ENCODE data around the gene ASIC4.

The ASIC4 gene

GRCh38 chr2:219553168-219553417, 38.8 kb downstream of the ASIC4 start:
- no peak for DNase-seq (ENCODE audit: low spot score)

GRCh38 chr2:219553463-219553963, 39.2 kb downstream of the ASIC4 start:
- no peak for DNase-seq (ENCODE audit: low spot score)

DNA sequence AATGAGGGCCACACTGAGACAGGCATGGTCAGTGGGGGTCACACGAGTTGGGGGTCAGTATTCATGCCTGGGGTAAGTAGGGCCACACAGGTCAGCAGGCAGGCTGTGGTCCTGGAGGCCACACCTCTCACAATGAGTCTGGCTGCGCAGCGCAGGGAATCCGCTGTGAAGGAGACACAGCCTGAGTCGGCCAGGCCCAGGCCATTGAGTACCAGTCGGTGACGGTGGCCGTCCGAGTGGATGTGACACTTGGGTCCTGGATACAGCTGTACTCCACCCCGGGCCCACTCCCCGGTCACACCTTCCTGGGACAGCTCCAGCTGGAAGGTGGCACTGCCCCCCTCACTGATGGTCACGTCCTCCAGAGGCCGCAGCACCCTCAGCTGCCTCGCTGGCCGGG, 40.1 kb downstream of the ASIC4 start:
- DNase-seq (ENCODE audit: low spot score), result no peak

GRCh38 chr2:219555956-219556355, 41.7 kb downstream of the ASIC4 start:
- no peak for DNase-seq (ENCODE audit: low spot score)

DNA sequence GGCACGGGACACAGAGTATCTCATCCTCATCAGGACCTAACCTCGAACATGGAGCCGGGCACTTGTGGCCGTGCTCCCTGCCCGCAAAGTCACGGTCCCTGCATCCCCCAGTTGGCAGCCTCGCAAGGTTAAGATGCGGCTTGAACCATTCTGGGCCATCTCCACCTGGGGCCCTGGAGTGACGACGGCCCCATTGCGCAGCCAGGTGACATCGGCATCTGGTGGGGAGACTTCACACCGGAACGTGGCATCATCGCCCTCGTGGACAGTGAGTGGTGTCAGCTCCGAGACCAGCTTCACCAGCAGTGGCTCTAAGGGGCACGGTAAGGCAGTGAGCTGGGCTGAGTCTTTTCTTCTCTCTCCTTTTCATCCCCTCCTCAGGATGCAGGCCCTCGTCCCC, 42.1 kb downstream of the ASIC4 start:
- DNase-seq (ENCODE audit: low spot score), result no peak

DNA sequence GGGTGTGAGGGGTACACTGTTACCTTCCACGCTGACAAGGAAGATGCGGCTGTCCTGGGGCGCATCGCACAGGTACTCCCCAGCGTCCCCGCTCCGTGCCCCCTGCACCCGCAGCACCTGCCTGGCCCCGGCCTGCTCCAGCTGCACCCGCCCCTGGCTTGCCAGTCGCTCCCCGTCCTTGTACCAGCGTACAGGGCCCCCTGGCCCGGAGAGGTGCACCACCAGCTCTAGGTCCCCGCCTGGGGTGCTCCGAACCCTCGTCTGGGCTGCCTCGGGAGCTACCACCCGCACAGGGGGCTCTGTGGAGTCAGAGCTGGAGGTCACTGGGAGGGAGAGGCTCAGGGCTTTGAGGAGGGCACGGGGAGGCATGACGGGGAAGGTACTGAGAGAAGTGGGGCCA, 43.0 kb downstream of the ASIC4 start:
- DNase-seq (ENCODE audit: low spot score), result no peak

- no peak for DNase-seq (ENCODE audit: low spot score)
Observed at GRCh38 chr2:219557791-219558785, 43.8 kb downstream of the ASIC4 start.

GRCh38 chr2:219559156-219559915, 45.1 kb downstream of the ASIC4 start:
- no peak for DNase-seq (ENCODE audit: low spot score)

DNA sequence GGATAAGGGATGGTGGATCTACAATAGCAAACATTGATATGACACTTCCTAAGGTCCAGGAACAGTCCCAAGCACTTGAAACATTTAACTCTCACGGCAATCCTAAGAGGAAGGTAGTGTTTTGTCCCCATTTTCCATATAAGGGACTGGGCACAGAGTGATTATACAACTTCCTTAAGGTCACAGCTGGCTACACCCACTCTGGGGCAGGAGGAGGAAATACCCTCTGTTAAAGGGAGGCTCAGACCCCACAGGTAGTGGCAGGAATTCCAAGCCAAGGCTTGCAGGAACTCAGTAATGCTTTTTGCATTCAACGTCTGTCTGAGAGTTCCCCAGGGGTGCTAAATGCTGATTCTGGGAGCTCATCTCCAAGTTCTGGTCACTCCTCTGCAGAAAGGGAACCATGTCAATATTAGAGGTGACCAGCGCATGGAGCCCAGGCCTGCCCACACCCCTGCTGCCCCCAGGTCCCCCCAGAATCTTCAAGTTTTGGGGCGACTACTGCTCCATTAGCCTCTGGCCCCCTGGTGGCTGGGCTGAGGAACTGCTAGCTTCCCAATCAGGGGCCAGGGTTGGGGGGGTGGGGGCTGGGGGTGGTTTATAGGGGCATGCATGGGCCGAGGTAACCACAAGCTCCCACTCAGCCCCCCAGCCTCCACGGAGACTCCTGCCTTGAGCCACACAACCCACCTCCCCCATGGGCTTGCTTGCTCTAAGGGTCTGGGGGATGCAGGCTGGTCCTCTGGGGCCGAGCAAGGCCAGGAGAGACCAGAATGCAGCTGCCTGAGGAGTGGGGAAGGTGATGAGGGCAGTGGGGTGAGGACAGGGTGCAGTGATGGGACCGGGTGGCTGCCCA, 46.0 kb downstream of the ASIC4 start:
- no peak for DNase-seq (ENCODE audit: low spot score)

DNA sequence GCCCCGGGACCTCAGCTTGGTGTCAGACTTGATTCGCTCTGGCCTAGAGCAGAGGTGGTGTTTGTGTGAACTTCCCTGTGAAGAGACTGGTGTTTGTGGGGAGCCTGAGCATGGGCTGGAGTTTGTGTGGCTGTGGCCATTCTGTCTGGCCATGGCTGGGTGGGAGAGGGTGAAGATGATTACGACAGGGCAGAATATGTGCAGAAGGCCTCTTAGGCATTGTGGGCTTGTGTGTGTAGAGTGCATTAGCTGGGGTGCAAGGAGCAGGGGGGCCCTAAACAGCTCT, 46.6 kb downstream of the ASIC4 start:
- no peak for DNase-seq (ENCODE audit: low spot score)

GRCh38 chr2:219561179-219562048, 47.1 kb downstream of the ASIC4 start:
- no peak for DNase-seq (ENCODE audit: low spot score)

DNA sequence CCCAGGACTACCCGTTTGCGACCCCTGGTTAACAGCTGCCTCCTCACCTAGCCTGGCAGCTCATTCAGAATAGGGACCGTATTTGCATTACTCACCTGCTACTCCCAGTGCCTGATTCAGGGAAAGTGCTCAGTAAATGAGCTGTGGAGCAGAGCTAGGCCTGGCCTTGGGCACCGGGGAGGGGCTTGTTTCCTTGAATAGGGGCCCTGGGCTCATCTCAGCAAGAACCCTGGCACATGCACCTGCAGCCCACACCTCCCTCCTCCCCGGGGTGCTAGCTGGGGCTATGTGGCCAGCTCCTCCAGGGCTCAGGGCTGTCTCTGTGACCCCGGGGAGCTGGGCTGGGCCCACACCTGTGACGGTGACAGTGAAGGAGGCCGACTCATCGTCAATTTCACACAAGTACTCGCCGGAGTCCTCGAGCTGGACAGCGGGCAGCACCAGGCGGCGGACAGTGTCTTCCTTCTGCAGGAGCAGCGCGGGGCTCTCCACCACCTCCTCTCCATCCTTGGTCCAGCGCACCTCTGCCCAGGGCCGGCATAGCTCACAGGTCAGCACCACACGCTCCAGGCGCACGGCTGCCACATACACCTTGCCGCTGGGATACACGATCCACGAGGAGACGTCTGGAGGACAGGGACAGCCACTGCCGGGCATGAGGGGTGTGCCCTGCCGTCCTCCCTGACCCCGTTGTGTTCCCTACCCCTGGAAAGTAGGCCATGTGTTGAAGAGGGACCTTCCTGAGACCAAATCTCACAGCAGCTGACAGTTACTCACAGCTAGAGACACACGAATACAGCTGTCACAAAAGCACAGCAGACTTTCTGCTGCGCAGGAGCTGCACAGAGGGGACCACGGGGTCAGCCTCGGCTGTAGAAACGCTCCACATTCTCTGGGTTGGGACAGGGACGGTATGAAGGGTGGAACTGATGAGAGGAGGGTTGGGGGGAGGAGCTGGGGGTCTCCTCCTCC, 48.1 kb downstream of the ASIC4 start:
- DNase-seq (ENCODE audit: low spot score), result no peak

DNA sequence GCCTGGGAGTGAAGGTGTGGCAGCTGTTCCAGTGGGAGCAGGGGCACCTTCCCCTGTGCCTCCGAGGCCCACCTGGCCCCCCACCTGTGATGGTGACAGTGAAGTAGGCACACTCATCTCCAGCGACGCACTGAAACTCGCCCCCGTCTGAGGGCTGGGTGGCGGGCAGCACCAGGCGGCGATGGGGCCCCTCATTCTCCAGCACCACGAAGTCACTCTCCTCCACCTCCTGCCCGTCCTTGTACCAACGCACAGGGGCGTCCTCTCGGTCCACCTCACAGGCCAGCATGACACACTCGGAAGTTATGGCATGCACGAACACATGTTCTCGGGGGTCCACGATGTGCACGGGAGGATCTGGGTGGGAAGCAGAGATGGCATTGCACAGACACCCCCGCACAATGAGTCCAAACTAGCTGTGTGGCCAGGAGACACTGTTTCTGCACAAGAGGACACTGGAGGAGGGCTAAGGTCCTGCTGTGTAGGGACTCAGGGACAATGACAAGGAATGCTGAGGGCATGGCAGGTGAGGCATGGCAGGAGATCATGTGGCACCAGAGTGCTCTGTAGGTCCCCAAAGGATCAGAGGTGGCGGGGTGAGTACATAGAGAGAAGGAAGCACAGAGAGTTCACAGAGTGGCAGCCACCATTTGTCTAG, 49.1 kb downstream of the ASIC4 start:
- no peak for DNase-seq (ENCODE audit: low spot score)

GRCh38 chr2:219565130-219566080, 51.1 kb downstream of the ASIC4 start:
- no peak for DNase-seq (ENCODE audit: low spot score)

GRCh38 chr2:219566640-219567039, 52.4 kb downstream of the ASIC4 start:
- no peak for DNase-seq (ENCODE audit: low spot score)

DNA sequence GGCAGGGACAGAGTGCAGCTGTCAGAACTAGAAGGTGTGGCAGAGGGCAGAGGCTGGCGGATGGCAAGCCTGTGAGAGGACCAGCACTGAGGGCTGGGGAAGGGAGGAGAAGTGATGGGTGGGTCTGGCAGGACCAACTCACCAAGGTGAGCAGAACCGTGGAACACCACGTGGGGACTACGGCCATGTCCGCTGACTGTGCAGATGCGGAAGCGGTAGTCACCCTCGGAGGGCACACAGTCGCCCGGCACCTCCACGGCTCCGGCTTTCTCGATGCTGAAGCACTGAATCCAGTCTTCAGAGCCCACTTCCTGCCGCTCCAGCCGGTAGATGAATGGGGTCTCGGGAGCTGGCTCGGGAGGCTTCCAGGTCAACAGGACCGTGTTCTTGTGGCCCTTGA, 52.8 kb downstream of the ASIC4 start:
- DNase-seq (ENCODE audit: low spot score), result no peak

DNA sequence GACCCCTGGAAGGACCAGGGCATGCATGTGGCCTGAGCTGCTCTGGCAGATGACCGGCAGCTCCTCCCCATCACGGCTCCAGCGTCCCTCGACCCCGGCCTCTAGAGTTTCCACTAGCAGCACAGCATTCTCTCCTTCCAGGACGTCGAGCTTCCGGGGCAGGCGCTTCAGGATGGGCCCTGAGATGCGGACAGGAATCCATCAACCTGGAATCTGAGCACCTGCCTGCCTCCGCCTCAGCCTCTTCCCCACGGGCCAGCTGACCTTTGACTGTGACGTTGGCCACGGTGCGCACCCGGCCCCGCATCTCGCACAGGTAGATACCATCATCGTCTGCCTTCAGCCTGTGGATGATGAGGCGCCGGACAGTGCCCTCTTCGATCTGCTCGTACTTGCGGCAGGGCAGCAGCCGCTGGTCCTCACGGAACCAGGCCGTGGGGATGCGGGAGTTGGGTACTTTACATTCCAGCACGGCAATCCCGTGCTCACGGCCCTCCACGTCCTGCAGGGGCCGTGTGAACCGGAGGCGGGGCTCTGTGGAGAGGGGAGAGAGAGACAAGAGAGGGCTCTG, 53.6 kb downstream of the ASIC4 start:
- DNase-seq (ENCODE audit: low spot score), result no peak

- DNase-seq (ENCODE audit: low spot score), result no peak
Observed at GRCh38 chr2:219569041-219569440, 54.8 kb downstream of the ASIC4 start.
